ENCODE measurements around the gene RBM43.

RBM43 gene

GRCh38 chr2:151230627-151231140 is 31.0 kb downstream of the RBM43 start:
- Histone ChIP-seq H2AFZ (ENCODE audit: low read length) (no peak overlapping the region), H3K9ac (ENCODE audit: low read depth, low read length, poor library complexity, severe bottlenecking) (no peak overlapping the region), H3K9me3 (ENCODE audit: insufficient read depth, low read depth, low read length) (no peaks in the 10 kb centered on the region), H3K9me2 (replicated peaks; ENCODE audit: low read depth, low read length) (no peaks in the 10 kb centered on the region), H4K20me1 (ENCODE audit: insufficient read depth, low read length, poor library complexity, severe bottlenecking) (no peaks in the 10 kb centered on the region), H3K4me1 (ENCODE audit: insufficient read depth, low read length, poor library complexity, severe bottlenecking) (peaks cover 25% of the 10 kb centered on the region), H3K27me3 (ENCODE audit: insufficient read depth, low read length, poor library complexity, severe bottlenecking) (no peaks in the 10 kb centered on the region), H3K36me3 (ENCODE audit: insufficient read depth, low read length) (no peaks in the 10 kb centered on the region), H3F3A (ENCODE audit: low read depth) (no peaks in the 10 kb centered on the region), H3K4me2 (ENCODE audit: low read depth, low read length, poor library complexity, severe bottlenecking) (no peak overlapping the region), H3K79me2 (ENCODE audit: insufficient read depth, low read length) (no peaks in the 10 kb centered on the region), H3K4me3 (ENCODE audit: low read length, poor library complexity, severe bottlenecking) (no peak overlapping the region)
- TF ChIP-seq CTCF (conservative IDR thresholded peaks at IDR 0.05; ENCODE audit: low read length) (no peak), EZH2phosphoT487 (IDR thresholded peaks at IDR 0.05; ENCODE audit: borderline replicate concordance) (no peak)

GRCh38 chr2:151228847-151229512 is 32.7 kb downstream of the RBM43 start:
- no peak for TF ChIP-seq EZH2phosphoT487 (IDR thresholded peaks at IDR 0.05; ENCODE audit: borderline replicate concordance)
- no peak for TF ChIP-seq CTCF (conservative IDR thresholded peaks at IDR 0.05; ENCODE audit: low read length)
- no peaks in the 10 kb centered on the region for H3K79me2 ChIP-seq (ENCODE audit: insufficient read depth, low read length)
- no peak overlapping the region for H2AFZ ChIP-seq (ENCODE audit: low read length)
- no peaks in the 10 kb centered on the region for H3K9me3 ChIP-seq (ENCODE audit: insufficient read depth, low read depth, low read length)
- H3K4me1 ChIP-seq (ENCODE audit: insufficient read depth, low read length, poor library complexity, severe bottlenecking): peaks cover 25% of the 10 kb centered on the region
- no peaks in the 10 kb centered on the region for H3K9me2 ChIP-seq (replicated peaks; ENCODE audit: low read depth, low read length)
- no peaks in the 10 kb centered on the region for H4K20me1 ChIP-seq (ENCODE audit: insufficient read depth, low read length, poor library complexity, severe bottlenecking)
- H3K4me3 ChIP-seq (ENCODE audit: low read length, poor library complexity, severe bottlenecking): no peak overlapping the region
- no peak overlapping the region for H3K9ac ChIP-seq (ENCODE audit: low read depth, low read length, poor library complexity, severe bottlenecking)
- no peak overlapping the region for H3K4me2 ChIP-seq (ENCODE audit: low read depth, low read length, poor library complexity, severe bottlenecking)
- H3K36me3 ChIP-seq (ENCODE audit: insufficient read depth, low read length): no peaks in the 10 kb centered on the region
- no peaks in the 10 kb centered on the region for H3K27me3 ChIP-seq (ENCODE audit: insufficient read depth, low read length, poor library complexity, severe bottlenecking)
- no peaks in the 10 kb centered on the region for H3F3A ChIP-seq (ENCODE audit: low read depth)

- Histone ChIP-seq H3K27me3 (ENCODE audit: insufficient read depth, low read length, poor library complexity, severe bottlenecking) (no peaks in the 10 kb centered on the region), H3K36me3 (ENCODE audit: insufficient read depth, low read length) (no peaks in the 10 kb centered on the region), H4K20me1 (ENCODE audit: insufficient read depth, low read length, poor library complexity, severe bottlenecking) (no peaks in the 10 kb centered on the region), H3K79me2 (ENCODE audit: insufficient read depth, low read length) (no peaks in the 10 kb centered on the region), H3K4me3 (ENCODE audit: low read length, poor library complexity, severe bottlenecking) (no peak overlapping the region), H3K9ac (ENCODE audit: low read depth, low read length, poor library complexity, severe bottlenecking) (no peak overlapping the region), H3F3A (ENCODE audit: low read depth) (no peaks in the 10 kb centered on the region), H2AFZ (ENCODE audit: low read length) (no peak overlapping the region), H3K4me2 (ENCODE audit: low read depth, low read length, poor library complexity, severe bottlenecking) (no peak overlapping the region), H3K4me1 (ENCODE audit: insufficient read depth, low read length, poor library complexity, severe bottlenecking) (no peaks in the 10 kb centered on the region), H3K9me2 (replicated peaks; ENCODE audit: low read depth, low read length) (no peaks in the 10 kb centered on the region), H3K9me3 (ENCODE audit: insufficient read depth, low read depth, low read length) (no peaks in the 10 kb centered on the region)
- TF ChIP-seq CTCF (conservative IDR thresholded peaks at IDR 0.05; ENCODE audit: low read length) (no peak), EZH2phosphoT487 (IDR thresholded peaks at IDR 0.05; ENCODE audit: borderline replicate concordance) (no peak)
Measured at GRCh38 chr2:151217343-151217742, 44.3 kb downstream of the RBM43 start.

All from Loucy (cell line).